ENCODE results near the gene DCP1B. TPM values are rescaled to one million over a fixed set of nuclear protein-coding genes. Genes with fewer than 3 reads are reported as not detected.

DCP1B gene
- total RNA-seq, 2 donors from 2014 or later = 18.3 to 35.4 TPM

DNA sequence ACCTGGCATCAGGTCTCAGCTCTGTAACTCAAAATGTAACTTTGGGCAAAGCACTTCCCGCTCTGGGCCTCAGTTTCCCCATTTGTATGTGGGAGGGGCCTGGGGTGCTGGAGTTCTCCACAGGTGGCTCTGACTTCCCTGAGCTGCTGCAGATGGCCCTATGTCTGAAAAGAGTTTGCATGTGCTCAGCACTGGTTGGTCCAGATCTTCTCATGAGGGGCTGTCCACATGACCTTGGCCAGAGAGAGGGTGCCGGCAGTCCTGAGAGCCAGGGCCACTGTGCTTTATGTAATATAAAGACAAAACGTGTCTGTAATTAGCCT, 78.6 kb downstream of the DCP1B start:
- Mint-ChIP-seq H3K27ac (no peak overlapping the region), H3K4me3 (no peak overlapping the region), H3K9me3 (no peaks in the 10 kb centered on the region), H3K27me3 (ENCODE audit: insufficient read depth) (no peaks in the 10 kb centered on the region), H3K4me1 (no peaks in the 10 kb centered on the region), H3K36me3 (ENCODE audit: low read depth) (no peaks in the 10 kb centered on the region)
- Histone ChIP-seq H3K36me3 (ENCODE audit: control insufficient read depth, insufficient read depth, low read length) (no peaks in the 10 kb centered on the region), H3K4me3 (ENCODE audit: low read length) (no peak overlapping the region), H3K9ac (ENCODE audit: extremely low read depth, low read length, poor library complexity, severe bottlenecking) (no peak overlapping the region), H3K9me3 (ENCODE audit: control insufficient read depth, low read length) (no peaks in the 10 kb centered on the region), H3K27me3 (ENCODE audit: control insufficient read depth, insufficient read depth, low read length, poor library complexity, severe bottlenecking) (no peaks in the 10 kb centered on the region), H3K4me1 (ENCODE audit: control insufficient read depth, insufficient read depth, low read length) (no peaks in the 10 kb centered on the region), H3K27ac (ENCODE audit: low read depth, low read length) (no peak overlapping the region)
- DNase-seq = no peak
- TF ChIP-seq, protein P1, sequence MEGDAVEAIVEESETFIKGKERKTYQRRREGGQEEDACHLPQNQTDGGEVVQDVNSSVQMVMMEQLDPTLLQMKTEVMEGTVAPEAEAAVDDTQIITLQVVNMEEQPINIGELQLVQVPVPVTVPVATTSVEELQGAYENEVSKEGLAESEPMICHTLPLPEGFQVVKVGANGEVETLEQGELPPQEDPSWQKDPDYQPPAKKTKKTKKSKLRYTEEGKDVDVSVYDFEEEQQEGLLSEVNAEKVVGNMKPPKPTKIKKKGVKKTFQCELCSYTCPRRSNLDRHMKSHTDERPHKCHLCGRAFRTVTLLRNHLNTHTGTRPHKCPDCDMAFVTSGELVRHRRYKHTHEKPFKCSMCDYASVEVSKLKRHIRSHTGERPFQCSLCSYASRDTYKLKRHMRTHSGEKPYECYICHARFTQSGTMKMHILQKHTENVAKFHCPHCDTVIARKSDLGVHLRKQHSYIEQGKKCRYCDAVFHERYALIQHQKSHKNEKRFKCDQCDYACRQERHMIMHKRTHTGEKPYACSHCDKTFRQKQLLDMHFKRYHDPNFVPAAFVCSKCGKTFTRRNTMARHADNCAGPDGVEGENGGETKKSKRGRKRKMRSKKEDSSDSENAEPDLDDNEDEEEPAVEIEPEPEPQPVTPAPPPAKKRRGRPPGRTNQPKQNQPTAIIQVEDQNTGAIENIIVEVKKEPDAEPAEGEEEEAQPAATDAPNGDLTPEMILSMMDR (conservative IDR thresholded peaks at IDR 0.05) = no peak
- WGBS, 2 experiments (ENCODE audit: insufficient coverage in 1 of 2, insufficient read length in 1 of 2) = 89 to 93% methylated on average over 2 to 3 of the region's 3 CpGs

- no peaks in the 10 kb centered on the region for H3K36me3 Mint-ChIP-seq (ENCODE audit: low read depth)
- no peak overlapping the region for H3K4me3 ChIP-seq (ENCODE audit: low read length)
- DNase-seq = no peak
- H3K27me3 ChIP-seq (ENCODE audit: control insufficient read depth, insufficient read depth, low read length, poor library complexity, severe bottlenecking) = no peaks in the 10 kb centered on the region
- H3K9me3 ChIP-seq (ENCODE audit: control insufficient read depth, low read length) = no peaks in the 10 kb centered on the region
- H3K27ac Mint-ChIP-seq = no peak overlapping the region
- H3K27ac ChIP-seq (ENCODE audit: low read depth, low read length) = no peak overlapping the region
- no peak overlapping the region for H3K4me3 Mint-ChIP-seq
- no peaks in the 10 kb centered on the region for H3K27me3 Mint-ChIP-seq (ENCODE audit: insufficient read depth)
- no peaks in the 10 kb centered on the region for H3K36me3 ChIP-seq (ENCODE audit: control insufficient read depth, insufficient read depth, low read length)
- H3K9ac ChIP-seq (ENCODE audit: extremely low read depth, low read length, poor library complexity, severe bottlenecking) = no peak overlapping the region
- no peaks in the 10 kb centered on the region for H3K4me1 Mint-ChIP-seq
- TF ChIP-seq, protein P1 (conservative IDR thresholded peaks at IDR 0.05) = no peak
- WGBS, 2 experiments (ENCODE audit: insufficient coverage in 1 of 2, insufficient read length in 1 of 2) = 77 to 89% methylated on average over 6 to 7 of the region's 7 CpGs
- H3K9me3 Mint-ChIP-seq = no peaks in the 10 kb centered on the region
- no peaks in the 10 kb centered on the region for H3K4me1 ChIP-seq (ENCODE audit: control insufficient read depth, insufficient read depth, low read length)
These were observed 79.1 kb downstream of the DCP1B start for GRCh38 chr12:1924996-1925683.

- H3K36me3 ChIP-seq (ENCODE audit: control insufficient read depth, insufficient read depth, low read length) = no peaks in the 10 kb centered on the region
- no peak overlapping the region for H3K4me3 ChIP-seq (ENCODE audit: low read length)
- H3K9me3 ChIP-seq (ENCODE audit: control insufficient read depth, low read length) = no peaks in the 10 kb centered on the region
- TF ChIP-seq, protein P1 (conservative IDR thresholded peaks at IDR 0.05) = no peak
- no peak overlapping the region for H3K9ac ChIP-seq (ENCODE audit: extremely low read depth, low read length, poor library complexity, severe bottlenecking)
- Mint-ChIP-seq H3K27me3 (ENCODE audit: insufficient read depth) (no peaks in the 10 kb centered on the region), H3K4me1 (peaks cover 12% of the 10 kb centered on the region), H3K27ac (no peak overlapping the region), H3K4me3 (no peak overlapping the region), H3K36me3 (ENCODE audit: low read depth) (no peaks in the 10 kb centered on the region), H3K9me3 (no peaks in the 10 kb centered on the region)
- WGBS, 2 experiments (ENCODE audit: insufficient coverage in 1 of 2, insufficient read length in 1 of 2) = 94 to 95% methylated on average over 10 to 12 of the region's 12 CpGs
- peak; percentile 40 for DNase-seq
- peaks cover 9% of the 10 kb centered on the region for H3K4me1 ChIP-seq (ENCODE audit: control insufficient read depth, insufficient read depth, low read length)
- H3K27ac ChIP-seq (ENCODE audit: low read depth, low read length) = no peak overlapping the region
- no peaks in the 10 kb centered on the region for H3K27me3 ChIP-seq (ENCODE audit: control insufficient read depth, insufficient read depth, low read length, poor library complexity, severe bottlenecking)
These were observed 81.3 kb downstream of the DCP1B start for GRCh38 chr12:1922985-1923384.

All from endodermal cell (in vitro differentiated cells).